WERI-Rb-1 (cell line): ENCODE measurements around the gene NDE1.
"Not testable (repeated sequence)": the region's sequence is repeated elsewhere in the genome, so short reads cannot be mapped to it uniquely, and the experiment has no call there.

Experiments used
- DNase-seq: peaks from one replicate; pipeline ENCODE4 v3.0.0-alpha.2; 2020
- H3K27ac ChIP-seq: fragments of 250-450 bp; sonication (Bioruptor Pico); 2 replicates; pipeline ENCODE4 v1.5.1; 2020; ENCODE audit warnings: mild to moderate bottlenecking, moderate library complexity
- H3K27me3 ChIP-seq: fragments of 250-450 bp; sonication (Bioruptor Pico); 2 replicates; pipeline ENCODE4 v1.5.1; 2021; ENCODE audit warnings: mild to moderate bottlenecking, low read depth, moderate library complexity; ENCODE audit not compliant: insufficient read depth, severe bottlenecking
- H3K36me3 ChIP-seq: fragments of 250-450 bp; sonication (Bioruptor Pico); 2 replicates; pipeline ENCODE4 v1.5.1; 2020; ENCODE audit warnings: mild to moderate bottlenecking, moderate library complexity
- H3K4me3 ChIP-seq: 2 replicates; pipeline ENCODE4 v1.5.1; 2011; ENCODE audit warnings: low read depth, mild to moderate bottlenecking, control low read depth, low read length
- H3K9me3 ChIP-seq: fragments of 250-450 bp; sonication (Bioruptor Pico); 2 replicates; pipeline ENCODE4 v1.5.1; 2021; ENCODE audit warnings: mild to moderate bottlenecking, moderate library complexity; ENCODE audit not compliant: severe bottlenecking
- TF ChIP-seq, protein P1 (sequence below): IDR thresholded peaks from 2 replicates; pipeline ENCODE4 v1.5.1; 2011; ENCODE audit warnings: low read depth, mild to moderate bottlenecking, control low read depth, inconsistent platforms, low read length

Gene NDE1

DNA sequence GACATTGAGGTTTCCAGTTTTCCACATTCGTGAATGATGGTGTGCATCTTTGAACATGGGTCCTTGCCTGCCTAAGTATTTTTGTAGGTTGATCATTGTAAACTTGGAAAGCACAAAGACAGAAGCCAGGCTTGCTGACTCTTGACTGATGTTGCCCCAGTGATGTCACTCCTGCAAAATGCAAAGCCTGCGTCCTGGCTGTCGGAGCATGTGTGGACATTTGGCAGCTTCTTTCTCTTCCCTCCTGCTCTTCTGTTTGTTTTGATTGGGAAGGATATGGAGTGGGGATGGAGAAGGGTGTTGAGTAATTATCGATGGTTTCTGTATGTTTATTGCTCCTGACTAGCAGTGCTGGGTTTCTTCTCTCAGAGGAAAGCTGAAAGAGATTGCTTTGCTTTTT is 3.2 kb downstream of the NDE1 start:
- Histone ChIP-seq H3K27ac (no peak overlapping the region), H3K4me3 (no peak overlapping the region), H3K36me3 (peaks cover 12% of the 10 kb centered on the region), H3K27me3 (no peaks in the 10 kb centered on the region), H3K9me3 (no peaks in the 10 kb centered on the region)
- no peak for DNase-seq
- TF ChIP-seq, protein P1, sequence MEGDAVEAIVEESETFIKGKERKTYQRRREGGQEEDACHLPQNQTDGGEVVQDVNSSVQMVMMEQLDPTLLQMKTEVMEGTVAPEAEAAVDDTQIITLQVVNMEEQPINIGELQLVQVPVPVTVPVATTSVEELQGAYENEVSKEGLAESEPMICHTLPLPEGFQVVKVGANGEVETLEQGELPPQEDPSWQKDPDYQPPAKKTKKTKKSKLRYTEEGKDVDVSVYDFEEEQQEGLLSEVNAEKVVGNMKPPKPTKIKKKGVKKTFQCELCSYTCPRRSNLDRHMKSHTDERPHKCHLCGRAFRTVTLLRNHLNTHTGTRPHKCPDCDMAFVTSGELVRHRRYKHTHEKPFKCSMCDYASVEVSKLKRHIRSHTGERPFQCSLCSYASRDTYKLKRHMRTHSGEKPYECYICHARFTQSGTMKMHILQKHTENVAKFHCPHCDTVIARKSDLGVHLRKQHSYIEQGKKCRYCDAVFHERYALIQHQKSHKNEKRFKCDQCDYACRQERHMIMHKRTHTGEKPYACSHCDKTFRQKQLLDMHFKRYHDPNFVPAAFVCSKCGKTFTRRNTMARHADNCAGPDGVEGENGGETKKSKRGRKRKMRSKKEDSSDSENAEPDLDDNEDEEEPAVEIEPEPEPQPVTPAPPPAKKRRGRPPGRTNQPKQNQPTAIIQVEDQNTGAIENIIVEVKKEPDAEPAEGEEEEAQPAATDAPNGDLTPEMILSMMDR, result no peak

DNA sequence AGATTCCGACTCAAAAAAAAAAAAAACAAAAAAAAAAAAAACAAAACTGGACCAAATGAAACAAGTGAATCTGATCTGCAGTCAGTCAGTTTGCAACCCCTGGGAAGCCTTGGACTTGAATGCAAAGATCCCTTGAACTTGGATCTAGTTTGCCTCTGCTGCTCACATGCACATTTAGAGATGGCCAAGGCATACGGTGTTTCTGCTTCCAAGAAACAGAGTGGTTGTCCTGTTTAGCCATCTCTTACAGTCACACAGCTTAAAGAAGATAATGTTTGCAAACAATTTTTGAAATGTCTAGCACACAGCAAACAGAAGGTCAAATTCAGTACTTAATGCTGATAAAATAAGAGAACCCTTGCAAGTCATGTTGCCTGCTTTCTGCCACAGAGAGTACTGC is 4.5 kb downstream of the NDE1 start:
- Histone ChIP-seq H3K27ac (no peak overlapping the region), H3K4me3 (no peak overlapping the region), H3K27me3 (no peaks in the 10 kb centered on the region), H3K36me3 (peaks cover 12% of the 10 kb centered on the region), H3K9me3 (no peaks in the 10 kb centered on the region)
- DNase-seq, result no peak
- TF ChIP-seq, protein P1, result no peak

DNA sequence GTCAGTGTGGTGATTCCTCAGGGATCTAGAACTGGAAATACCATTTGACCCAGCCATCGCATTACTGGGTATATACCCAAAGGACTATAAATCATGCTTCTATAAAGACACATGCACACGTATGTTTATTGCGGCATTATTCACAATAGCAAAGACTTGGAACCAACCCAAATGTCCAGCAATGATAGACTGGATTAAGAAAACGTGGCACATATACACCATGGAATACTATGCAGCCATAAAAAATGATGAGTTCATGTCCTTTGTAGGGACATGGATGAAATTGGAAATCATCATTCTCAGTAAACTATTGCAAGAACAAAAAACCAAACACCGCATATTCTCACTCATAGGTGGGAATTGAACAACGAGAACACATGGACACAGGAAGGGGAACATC is 5.5 kb downstream of the NDE1 start:
- DNase-seq, H3K9me3 ChIP-seq, H3K27ac ChIP-seq, H3K27me3 ChIP-seq, H3K4me3 ChIP-seq: not testable (repeated sequence)
- H3K36me3 ChIP-seq, result peaks cover 12% of the 10 kb centered on the region

DNA sequence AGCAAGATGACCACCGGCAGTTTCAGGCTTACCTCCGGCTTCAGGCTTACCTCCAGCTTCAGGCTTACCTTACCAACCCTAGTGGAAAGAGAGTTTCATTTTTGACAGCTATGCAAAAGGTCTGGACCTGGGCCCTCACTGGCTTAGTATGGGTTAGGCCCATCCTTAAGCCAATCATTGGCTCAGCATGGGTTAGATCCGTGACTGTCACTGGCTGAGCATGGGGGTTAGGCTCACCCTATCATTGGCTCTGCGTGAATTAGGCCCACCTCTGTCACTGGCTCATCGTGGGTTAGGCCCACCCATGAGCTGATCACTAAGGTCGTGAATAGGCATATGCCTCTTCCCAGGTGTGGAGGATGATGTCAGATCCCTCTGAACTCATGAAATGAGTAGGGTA is 8.1 kb downstream of the NDE1 start:
- Histone ChIP-seq H3K27me3 (no peaks in the 10 kb centered on the region), H3K27ac (no peak overlapping the region), H3K9me3 (no peaks in the 10 kb centered on the region), H3K36me3 (no peaks in the 10 kb centered on the region; the same call in none of the 2 replicates), H3K4me3 (no peak overlapping the region)
- DNase-seq, result no peak
- TF ChIP-seq, protein P1, result no peak

DNA sequence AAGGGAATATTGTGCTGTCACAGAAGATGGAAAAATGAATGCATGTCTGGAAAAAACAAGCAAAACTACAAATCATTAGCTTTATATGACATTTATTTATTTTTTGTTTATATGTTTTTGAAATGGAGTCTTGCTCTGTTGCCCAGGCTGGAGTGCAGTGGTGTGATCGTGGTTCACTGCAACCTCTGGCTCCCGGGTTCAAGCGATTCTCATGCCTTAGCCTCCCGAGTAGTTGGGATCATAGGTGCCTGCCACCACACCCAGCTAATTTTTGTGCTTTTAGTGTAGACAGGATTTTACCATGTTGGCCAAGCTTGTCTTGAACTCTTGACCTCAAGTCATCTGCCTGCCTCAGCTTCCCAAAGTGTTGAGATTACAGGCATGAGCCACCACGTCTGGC is 8.5 kb downstream of the NDE1 start:
- Histone ChIP-seq H3K27ac (no peak overlapping the region), H3K36me3 (no peaks in the 10 kb centered on the region; the same call in 1 of the 2 replicates), H3K27me3 (no peaks in the 10 kb centered on the region), H3K9me3 (no peaks in the 10 kb centered on the region), H3K4me3 (no peak overlapping the region)
- TF ChIP-seq, protein P1, result no peak
- DNase-seq, result no peak

DNA sequence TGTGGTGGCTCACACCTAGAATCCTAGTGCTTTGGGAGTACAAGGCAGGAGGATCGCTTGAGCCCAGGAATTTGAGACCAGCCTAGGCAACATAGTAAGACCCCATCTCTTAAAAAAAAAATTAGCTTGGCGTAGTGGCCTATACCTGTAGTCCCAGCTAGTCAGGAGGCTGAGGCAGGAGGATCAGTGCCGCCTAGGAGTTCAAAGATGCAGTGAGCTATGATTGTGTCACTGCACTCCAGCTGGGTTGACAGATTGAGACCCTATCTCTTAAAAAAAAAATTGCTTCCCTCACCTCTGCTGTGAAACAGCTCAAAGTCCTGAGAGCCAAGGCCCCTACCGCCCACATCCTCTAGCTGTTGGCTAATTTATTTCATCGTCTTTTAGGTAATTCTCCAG is 10.2 kb downstream of the NDE1 start:
- TF ChIP-seq, protein P1, result no peak
- no peaks in the 10 kb centered on the region for H3K27me3 ChIP-seq
- H3K9me3 ChIP-seq, result no peaks in the 10 kb centered on the region
- DNase-seq, result no peak
- no peak overlapping the region for H3K4me3 ChIP-seq
- H3K36me3 ChIP-seq, result peaks cover 3% of the 10 kb centered on the region; the same call in 1 of the 2 replicates
- H3K27ac ChIP-seq, result no peak overlapping the region
